Colon (tissue), 2 donors: ENCODE results near the gene DFFA.
"Not testable (repeated sequence)": the region's sequence is repeated elsewhere in the genome, so short reads cannot be mapped to it uniquely, and the experiment has no call there.

Experiments
- FAIRE-seq: peaks from 2 replicates; lab custom pipeline; 2012; peaks lifted over from hg19 to GRCh38; lab: Jason Lieb, UNC
- donor health status: control.
- donor health status: control.

The DFFA gene

DNA sequence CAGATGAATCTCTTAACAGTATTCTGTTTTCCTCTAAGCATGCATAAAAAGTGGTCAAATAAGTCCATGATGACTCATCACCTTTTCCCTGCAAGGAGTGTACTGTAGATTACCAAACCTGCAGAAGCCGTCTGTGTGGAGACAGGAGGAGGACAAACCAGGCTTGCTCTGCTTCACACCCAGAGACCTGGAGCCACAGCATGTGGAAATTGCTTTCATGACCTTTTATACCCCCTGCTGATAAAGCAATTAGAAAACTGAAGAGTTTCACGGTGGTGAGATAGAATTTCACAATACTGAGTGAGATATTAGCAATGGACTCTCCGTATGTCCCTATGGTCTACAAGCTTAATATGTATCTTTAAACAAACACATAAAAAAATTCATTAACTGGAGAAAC is 13.1 kb downstream of the DFFA start:
- FAIRE-seq: no peak

DNA sequence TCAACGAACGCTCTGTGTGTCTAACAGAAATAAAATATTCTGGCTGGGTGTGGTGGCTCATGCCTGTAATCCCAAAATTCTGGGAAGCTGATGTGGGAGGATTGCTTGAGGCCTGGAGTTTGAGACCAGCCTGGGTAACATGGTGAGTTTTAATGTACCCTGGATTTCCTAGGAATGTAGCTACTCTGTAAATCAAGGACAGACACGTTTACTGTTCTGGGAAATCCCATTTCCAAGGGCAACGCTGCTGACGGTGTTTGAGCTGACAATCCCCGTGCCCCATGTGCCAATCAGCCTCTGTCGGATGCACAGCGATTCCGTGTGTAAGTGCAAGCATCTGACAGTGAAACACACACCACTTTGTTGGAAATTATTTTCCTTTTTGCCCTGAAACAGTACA is 14.5 kb downstream of the DFFA start:
- FAIRE-seq: no peak

DNA sequence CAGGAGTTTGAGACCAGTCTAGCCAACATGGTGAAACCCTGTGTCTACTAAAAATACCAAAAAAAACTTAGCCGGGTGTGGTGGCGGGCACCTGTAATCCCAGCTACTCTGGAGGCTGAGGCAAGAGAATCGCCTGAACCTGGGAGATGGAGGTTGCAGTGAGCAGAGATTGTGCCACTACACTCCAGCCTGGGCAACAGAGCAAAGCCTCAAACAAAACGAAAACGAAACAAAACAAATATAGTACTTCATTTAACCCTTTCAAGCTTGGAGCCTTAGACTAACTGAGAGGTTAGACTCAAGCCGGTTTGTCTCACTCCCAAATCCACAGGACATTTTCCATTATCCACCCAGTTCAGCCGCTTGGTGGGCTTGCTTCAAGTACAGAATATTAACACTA is 14.9 kb downstream of the DFFA start:
- FAIRE-seq: not testable (repeated sequence)

DNA sequence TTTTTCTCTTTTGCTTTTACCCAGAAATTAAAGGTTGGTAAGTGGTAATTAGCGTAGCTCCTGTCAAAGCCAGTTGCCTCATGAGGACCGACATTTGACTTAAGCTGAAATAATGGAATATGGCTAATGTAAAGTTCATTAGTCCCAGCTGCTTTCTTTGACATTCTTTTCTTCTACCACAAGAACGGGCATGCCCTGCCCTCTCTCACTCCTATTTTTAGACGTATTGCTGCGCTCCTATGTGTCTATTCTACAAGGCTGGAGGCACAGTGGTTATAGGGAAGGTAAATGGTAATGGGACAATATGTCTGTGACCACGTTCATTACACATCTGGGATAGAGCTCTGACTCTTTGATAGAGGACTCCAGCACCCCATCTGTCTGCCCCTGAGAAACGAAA is 15.7 kb downstream of the DFFA start:
- no peak for FAIRE-seq

DNA sequence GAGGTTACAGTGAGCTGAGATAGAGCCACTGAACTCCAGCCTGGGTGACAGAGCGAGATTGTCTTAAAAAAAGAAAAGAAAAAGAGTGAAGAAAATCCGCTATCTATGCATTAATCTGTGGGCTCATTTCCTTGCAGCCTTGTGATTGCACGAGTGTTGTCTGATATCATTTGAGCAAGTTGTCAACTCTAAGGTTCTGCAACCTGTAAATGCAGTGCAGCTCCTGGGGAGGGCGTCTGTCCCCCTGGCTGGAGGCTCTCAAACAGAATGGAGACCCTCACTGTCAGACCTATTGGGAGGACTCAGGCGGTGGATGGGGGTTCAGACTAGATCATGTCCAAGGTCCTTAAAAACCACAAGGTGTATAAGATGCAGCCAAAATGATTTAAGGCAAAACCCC is 16.3 kb downstream of the DFFA start:
- FAIRE-seq: no peak

DNA sequence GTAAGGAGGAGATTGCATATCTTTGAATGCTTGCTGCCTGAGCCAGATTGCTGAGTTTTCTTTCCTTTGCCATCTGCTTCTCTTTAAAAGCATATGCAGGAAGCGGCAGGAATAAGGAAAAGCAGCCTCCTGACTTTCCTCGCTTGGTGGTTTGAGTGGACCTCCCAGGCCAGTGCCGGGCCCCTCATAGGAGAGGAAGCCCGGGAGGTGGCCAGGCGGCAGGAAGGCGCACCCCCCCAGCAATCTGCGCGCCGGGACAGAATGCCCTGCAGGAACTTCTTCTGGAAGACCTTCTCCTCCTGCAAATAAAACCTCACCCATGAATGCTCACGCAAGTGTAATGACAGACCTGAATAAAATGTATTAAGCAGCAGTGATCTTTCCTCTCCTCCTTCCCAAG is 21.0 kb downstream of the DFFA start:
- no peak for FAIRE-seq

DNA sequence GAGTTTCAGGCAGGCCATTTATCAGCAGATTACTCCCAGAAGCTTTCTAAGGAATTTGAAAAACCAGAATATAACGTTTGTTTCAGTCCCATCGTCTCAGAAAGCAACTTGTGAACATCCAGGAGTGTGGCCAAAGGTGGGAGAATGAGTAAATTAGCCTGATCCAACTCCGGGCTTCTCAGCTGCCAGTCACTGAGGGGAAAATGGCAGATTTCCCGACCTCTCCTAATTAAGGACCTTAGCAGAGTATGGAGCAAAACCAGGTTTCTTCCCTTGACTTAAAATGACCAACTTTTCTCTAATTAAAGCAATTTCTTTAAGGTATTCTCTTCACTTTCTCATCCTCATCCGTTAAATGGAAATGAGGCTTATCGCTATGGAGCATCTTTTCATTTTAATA is 21.5 kb downstream of the DFFA start:
- FAIRE-seq: no peak

DNA sequence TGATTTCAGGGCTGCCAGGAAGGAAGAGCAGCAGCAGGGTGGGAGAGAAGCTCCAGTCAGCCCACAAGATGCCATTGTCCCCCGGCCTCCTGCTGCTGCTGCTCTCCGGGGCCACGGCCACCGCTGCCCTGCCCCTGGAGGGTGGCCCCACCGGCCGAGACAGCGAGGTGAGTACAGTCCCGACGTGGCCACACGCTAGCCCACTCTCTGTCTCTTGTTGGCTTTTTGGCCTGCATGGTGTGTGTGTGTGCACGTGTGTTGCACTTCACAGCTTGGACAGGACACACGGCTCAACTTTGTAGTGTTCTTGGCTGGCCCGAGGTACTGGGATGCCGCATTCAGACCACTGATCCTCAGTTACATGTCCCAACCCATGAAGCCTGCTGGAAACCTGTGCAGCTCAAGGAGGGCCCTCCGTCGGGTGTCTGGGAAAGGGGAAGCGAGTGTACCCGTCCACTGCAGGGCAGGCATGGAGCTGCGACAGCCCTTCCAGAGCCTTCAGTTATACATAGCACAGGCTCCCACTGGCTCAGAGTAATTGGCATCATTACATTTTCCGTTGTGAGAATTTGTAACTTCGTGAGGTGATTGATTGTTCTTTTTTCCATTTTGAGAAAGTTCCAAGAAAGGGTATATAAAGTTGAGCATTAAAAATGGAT is 22.0 kb downstream of the DFFA start:
- FAIRE-seq: no peak

DNA sequence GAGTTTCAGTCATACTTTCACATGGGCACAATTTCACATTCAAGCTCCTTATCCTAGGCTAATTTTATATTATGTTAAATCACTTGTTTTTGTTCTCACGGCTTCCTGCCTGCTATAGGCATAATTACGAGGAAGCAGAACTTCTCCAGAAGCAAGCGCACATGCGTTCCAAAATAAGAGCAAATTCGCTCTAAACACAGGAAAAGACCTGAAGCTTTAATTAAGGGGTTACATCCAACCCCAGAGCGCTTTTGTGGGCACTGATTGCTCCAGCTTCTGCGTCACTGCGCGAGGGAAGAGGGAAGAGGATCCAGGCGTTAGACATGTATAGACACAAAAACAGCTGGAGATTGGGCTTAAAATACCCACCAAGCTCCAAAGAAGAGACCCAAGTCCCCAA is 22.6 kb downstream of the DFFA start, which contains the start of gene CORT:
Gene CORT (plus strand): TSS at position 281 of the 400 bp plus-strand sequence. CDS start 193 bp downstream, outside the sequence.
- FAIRE-seq: no peak

DNA sequence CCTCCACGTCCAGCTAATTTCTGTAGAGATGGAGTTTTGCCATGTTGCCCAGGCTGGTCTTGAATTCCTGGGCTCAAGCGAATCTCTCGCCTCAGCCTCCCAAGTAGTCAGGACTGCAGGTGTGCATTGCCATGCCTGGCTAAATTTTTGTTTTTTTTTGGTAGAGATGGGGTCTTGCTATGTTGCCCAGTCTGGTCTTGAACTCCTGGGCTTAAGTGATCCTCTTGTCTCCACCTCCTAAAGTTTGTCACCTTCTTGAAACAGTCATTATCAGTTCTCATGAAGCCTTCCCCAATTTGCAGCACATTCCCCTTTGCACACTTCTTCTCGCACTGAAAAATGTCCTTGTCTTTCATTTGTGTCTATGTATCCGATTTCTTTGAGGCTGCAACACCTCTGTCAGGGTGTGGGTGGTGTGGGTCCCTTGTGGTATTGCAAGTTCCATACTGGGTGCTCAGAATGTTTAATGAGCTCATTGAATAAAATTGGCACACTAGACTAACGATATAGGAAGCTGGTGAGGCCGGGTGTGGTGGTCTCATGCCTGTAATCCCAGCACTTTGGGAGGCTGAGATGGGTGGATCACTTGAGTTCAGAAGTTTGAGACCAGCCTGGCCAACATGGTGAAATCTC is 25.4 kb downstream of the DFFA start:
- FAIRE-seq: no peak

DNA sequence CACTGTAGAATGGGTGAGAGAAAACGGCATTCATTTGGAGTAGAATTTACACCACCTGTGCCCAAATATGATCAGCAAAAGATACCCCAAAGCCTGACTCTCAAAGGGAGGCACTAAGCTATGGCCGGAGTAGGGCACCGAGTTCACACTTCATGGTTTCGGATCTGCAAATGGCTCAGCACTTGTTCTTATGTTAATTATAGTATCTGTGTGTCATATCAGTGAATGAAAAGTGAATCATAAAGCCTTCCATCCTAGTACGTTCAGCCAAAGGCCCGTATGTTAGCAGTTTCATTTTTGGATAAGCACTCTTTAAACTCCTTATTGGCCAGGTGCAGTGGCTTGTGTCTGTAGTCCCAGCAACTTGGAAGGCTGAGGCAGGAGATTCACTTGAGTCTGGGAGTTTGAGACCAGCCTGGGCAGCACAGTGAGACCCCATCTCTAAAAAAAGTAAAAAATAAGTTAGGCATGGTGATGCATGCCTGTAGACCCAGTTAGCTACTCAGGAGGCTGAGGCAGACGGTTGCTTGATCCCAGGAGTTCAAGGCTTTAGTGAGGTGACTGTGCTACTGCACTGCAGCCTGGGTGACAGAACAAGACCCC is 27.4 kb downstream of the DFFA start:
- no peak for FAIRE-seq

DNA sequence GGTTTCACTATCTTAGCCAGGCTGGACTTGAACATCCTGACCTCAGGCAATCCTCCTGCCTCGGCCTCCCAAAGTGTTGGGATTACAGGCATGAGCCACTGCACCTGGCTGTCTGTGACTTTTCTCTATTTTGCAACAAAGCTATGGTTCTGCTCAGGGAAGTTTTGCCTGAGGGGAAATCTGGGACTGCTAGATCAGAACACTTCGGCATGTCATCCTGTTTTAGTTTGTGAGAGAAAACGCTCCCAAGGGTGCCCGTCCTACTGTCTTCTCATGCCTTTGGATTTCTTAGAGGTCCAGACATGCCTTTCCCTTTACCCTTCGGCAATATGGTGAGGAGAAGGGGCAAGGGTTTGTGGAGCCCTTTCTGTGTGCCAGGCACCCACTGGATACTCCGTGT is 28.1 kb downstream of the DFFA start:
- no peak for FAIRE-seq

DNA sequence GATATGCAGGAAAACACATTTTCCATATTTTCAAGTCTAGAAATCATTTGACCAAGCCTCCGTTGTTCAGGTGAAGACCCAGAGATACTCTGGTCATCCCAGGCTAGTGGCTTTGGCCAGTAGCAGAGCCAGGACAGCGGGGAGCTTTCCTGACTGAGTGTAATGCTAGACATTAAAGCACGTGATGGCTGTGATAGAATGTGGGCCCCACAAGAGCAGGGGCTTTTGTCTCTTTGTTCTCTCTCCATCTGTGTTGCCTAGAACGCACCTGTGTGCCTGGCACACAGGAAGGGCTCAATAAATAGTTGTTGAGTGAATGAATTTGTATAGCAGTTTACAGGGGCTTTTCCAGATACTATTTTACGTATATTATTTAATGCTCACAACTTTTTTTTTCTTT is 31.5 kb downstream of the DFFA start:
- no peak for FAIRE-seq

DNA sequence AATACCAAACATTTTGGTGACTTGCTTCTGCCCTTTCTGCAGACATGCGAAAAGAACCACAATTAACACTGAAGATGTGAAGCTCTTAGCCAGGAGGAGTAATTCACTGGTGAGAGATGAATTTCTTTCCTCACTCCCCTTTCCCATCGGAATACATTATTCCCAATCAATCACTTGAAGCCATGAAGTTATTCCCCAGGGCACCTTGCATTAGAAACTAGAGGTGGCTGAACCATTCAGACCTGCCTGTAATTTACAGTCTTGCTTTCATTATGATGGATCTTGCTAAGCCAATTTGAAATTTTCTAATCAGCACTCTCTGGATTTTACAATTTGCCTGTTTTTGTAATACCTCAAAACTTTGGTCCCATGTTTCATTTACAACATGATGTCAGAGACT is 32.0 kb downstream of the DFFA start:
- FAIRE-seq: no peak

DNA sequence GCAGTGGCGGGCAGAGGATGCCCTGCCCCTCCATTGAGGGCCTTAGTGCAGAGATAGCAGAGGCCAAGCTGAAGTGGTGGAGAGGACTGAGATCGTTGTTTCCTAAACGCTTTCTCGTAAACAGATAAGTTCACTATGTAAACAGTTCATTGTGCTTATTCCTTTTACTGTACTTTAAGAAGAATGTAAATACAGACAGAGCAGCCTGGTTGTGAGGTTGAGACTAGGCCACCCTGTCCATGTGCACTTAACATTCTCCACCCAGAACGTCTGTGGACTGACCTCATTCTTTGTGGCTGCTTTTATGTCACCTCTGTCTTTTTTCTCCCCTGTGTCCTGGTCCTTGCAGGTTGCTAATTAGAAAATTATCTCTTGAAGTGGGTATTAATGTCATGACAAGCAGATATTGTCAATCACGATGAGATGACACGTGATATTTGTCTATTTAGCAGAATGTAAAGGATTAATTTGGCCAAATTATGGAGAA is 33.6 kb downstream of the DFFA start:
- FAIRE-seq: no peak

DNA sequence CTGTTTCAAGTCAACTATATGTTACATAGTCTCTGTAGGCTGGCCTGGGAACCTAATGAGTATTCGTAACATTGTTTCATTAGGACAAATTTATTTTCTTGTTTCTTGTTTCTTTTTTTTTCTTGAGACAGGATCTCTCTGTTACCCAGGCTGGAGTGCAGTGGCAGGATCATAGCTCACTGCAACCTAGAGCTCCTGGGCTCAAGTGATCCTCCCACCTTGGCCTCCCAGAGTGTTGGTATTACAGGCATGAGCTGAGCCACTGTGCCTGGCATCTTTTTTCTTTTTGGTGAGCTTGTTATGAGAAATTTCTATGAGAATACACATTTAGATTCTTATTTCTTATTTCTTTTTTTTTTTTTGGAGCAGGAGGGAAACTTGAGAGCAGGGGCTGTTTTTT is 35.3 kb downstream of the DFFA start:
- no peak for FAIRE-seq

DNA sequence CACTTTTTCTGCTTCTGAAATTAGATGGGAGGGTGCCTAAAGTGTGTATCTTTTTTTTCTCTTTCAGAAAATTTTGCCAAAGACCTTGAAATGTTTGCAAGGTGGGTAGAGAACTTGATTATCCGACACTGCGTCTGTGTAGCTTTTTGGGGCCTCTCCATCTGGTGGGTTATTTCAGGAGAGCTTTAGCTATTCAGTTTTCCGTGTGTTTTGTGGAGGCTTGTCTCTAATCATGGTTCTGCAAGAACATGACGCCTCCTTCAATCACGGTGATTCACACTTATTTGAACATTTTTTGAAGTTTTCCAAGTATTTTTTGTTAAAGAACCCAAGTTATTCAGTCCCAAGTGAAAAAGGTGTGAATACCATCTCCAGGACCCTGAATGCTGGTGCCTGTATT is 37.7 kb downstream of the DFFA start:
- FAIRE-seq: no peak

DNA sequence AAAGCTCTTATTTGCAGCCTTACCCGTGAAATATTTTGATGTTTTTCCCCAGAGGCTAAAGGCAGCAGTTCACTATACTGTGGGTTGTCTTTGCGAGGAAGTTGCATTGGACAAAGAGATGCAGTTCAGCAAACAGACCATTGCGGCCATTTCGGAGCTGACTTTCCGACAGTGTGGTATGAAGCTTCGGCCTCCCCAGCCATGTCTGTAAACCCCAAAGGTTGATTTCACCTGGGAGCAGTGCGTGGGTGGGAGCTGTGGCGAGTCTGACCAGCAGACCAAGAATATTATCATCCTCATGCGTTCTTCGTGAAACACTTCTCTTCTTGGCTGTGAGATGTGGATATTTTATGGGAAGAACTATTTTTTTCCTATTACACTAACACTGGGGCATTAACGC is 38.5 kb downstream of the DFFA start:
- no peak for FAIRE-seq

DNA sequence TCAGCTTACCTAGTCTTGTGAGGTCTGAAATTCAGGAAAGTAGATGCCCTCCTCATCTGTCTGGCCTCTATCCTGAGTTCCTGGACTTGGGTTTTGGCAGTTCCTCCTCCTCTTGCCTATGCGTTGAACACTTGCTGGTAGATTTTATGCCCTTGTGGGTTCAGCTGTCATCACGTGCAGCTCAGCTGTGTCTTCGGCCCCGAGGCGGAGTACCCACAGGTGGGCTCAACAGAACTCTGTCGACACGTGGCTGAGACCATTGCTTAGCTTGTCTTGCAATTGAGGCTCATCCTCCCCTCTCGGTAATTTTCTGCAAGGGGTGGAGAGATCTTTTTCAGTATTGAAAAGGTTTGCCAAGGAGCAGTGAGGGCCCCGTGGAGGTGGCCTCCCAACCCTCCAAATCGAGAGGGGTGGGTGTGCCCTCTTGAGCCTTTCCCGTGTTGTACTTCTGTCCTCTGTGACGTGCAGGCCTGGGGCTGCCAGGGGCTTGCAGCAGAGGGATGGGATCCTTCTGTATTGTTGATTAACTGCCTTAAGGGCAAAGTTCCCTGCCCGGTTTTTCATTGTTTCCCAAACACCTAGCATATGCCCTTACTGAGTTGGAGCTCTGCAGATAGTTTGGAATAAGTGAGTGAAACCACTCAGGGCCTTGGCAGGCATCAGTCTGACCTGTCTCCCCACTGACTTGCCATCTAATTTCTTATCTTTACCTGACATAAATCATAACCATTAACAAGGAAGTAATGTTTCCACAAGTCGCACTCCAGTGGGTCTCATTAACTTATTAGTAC is 39.2 kb downstream of the DFFA start:
- FAIRE-seq: no peak

DNA sequence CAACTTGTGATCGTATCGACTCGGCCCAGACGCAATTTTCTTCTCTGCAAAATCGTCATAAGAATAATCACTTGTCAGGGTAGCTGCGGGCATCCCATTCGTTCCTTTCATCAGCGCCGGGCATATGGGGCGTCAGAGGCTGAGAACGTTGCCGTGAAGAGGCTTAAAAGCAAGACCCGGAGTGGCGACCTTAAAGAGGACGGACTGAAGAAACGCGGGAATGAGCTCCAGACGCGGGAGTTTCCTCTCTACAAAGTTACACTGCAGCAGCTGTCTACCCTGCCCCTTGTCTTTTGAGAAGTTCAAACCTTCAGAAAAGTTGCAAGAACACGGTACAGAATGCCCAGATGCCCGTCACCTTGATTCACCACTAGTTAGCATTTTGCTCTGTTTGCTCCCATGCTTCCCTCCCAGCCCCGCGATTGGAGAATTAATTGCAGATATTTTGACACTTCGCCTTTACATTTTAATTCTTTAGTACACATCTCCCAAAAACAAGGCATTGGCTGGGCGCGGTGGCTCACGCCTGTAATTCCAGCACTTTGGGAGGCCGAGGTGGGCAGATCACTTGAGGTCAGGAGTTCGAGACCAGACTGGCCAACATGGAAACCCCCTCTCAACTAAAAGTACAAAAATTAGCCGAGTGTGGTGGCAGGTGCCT is 41.1 kb downstream of the DFFA start:
- FAIRE-seq: no peak

DNA sequence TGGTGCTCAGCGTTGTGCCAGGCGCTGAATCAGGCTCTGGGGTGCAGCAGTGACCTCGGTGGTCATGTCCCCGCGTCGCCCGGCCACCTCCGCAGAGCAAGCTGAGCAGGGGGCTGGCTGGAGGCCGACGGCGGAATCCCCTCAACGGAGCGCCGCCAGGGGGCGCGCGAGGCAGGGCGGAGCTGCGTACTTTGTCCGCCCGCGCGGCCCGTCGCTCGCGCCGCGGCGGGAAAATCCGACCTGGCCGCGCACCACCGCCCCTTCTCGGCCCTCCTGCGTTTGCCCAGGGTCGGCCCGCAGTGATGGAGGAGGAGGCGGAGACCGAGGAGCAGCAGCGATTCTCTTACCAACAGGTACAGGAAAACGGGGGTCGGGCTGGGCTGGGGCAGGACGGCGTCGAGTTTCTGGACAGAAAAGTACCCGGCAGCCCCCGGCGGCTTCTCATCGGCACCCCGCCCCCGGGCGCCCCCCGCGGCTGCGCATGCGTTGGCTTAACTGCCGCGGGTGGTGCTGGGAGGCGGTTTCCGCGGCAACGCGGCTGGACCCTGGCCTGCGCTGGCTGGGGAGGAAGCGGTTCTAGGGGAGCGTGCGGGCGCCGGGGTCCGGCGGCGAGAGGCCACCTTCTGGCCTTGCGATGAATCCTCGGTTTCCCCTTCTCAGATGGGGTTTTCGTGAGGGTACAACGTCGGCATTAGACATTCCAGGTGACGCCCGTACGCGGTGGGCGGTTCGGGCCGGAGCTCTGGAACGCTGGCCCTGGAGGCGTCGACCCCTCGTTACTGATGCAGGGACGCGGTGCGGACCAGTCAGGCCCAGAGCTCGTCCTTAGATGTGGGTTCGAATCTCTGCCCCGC is 41.9 kb downstream of the DFFA start, which contains the start of gene CENPS:
Gene CENPS (plus strand): TSS at position 218 of the 854 bp plus-strand sequence. CDS start 85 bp downstream, at position 303.
- FAIRE-seq: no peak
